ENCODE data around the gene DPY19L2.

The DPY19L2 gene

DNA sequence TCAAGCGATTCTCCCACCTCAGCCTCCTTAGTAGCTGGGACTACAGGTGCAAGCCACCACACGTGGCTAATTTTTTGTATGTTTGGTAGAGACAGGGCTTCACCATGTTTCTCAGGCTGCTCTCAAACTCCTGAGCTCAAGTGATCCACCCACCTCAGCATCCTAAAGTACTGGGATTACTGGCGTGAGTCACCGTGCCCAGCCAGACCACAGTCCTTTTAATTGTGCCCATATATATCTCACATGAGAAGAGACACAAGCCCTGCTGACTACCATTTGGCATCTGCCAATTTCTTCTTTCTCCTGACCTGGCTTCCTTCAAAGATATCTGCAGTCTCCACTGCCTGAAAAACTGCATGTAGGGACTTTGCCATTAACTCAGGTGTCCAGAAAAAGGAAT, 142.5 kb downstream of the DPY19L2 start:
- CTCF ChIA-PET, result no interaction called here
- H3K4me3 ChIP-seq (ENCODE audit: low read depth, low read length), result no peak overlapping the region
- DNase-seq (ENCODE audit: low read depth, low spot score), result no peak
- POLR2A ChIA-PET, result no interaction called here
- no peak for TF ChIP-seq CTCF (IDR thresholded peaks at IDR 0.05; ENCODE audit: insufficient read depth, low read length, missing control alignments)

- POLR2A ChIA-PET, result no interaction called here
- TF ChIP-seq CTCF (IDR thresholded peaks at IDR 0.05; ENCODE audit: insufficient read depth, low read length, missing control alignments), result no peak
- no peak for DNase-seq (ENCODE audit: low read depth, low spot score)
- CTCF ChIA-PET, result no interaction called here
- no peak overlapping the region for H3K4me3 ChIP-seq (ENCODE audit: low read depth, low read length)
Observed at GRCh38 chr12:63521706-63522105, 146.6 kb downstream of the DPY19L2 start.

Measured in AG04449 (cell line).